Breast epithelium (tissue), 4 donors: ENCODE measurements around the gene TMEM255B. TPM values are rescaled to one million over a fixed set of nuclear protein-coding genes. Genes with fewer than 3 reads are reported as not detected.

Source experiments
- DNase-seq, 2 donors: peaks; one replicate each; pipeline ENCODE4 v3.0.0-alpha.2; 2019; ENCODE audit warnings: low spot score in 2 of 2
- H3K27ac ChIP-seq, 2 donors: fragments of 200-600 bp; sonication (generic) in 1 of 2; one replicate each; pipeline ENCODE4 v1.5.1; 2016 to 2019; ENCODE audit warnings: mild to moderate bottlenecking in 1 of 2
- H3K27me3 ChIP-seq, 2 donors: fragments of 200-600 bp; sonication (generic) in 1 of 2; one replicate each; pipeline versions ENCODE4 v1.5.1 to v1.6.0; 2017 to 2019; ENCODE audit warnings: control low read depth in 1 of 2, mild to moderate bottlenecking in 1 of 2
- H3K36me3 ChIP-seq: fragments of 200-600 bp; one replicate; pipeline ENCODE4 v1.5.1; 2019
- H3K4me1 ChIP-seq, 2 donors: fragments of 200-600 bp; sonication (generic); one replicate each; pipeline ENCODE4 v1.5.1; 2016 to 2019; ENCODE audit warnings: control low read depth in 1 of 2
- H3K4me3 ChIP-seq, 3 donors: fragments of 200-600 bp; sonication (generic); 1 replicate in 2 of 3; 2 replicates in 1 of 3; pipeline ENCODE4 v1.5.1; 2016 to 2019; ENCODE audit warnings: mild to moderate bottlenecking in 3 of 3, moderate library complexity in 2 of 3
- H3K9me3 ChIP-seq, 2 donors: fragments of 200-600 bp; sonication (generic) in 1 of 2; one replicate each; pipeline ENCODE4 v1.5.1; 2016 to 2019; ENCODE audit warnings: control low read depth in 1 of 2
- POLR2A ChIP-seq: fragments of 450-650 bp; IDR thresholded peaks from one replicate; pipeline ENCODE4 v1.6.1; 2016; ENCODE audit warnings: antibody characterized with exemption, mild to moderate bottlenecking, moderate library complexity
- POLR2AphosphoS5 ChIP-seq, 3 donors: sonication (generic); formaldehyde crosslinking; IDR thresholded peaks; one replicate each; pipeline ENCODE4 v1.6.1; 2017; ENCODE audit warnings: antibody characterized with exemption in 3 of 3
- intact Hi-C: fragments of 100-400 bp; cut with DNase I; formaldehyde crosslinking; loops from one replicate; pipeline ENCODE4 v1.15.1; 2023; ENCODE audit warnings: low total_unique reads
- total RNA-seq, 3 donors: library from RNA; depleted of rRNA; stranded (reverse); fragments of >200 nt; gene quantifications; one replicate each; pipeline ENCODE4 v1.1.0, GENCODE V29; 2016
- TF ChIP-seq, protein P1 (sequence below), 3 donors: fragments of 450-650 bp; IDR thresholded peaks; one replicate each; pipeline ENCODE4 v1.5.1; 2016 to 2017; ENCODE audit warnings: antibody characterized with exemption in 3 of 3, mild to moderate bottlenecking in 3 of 3, moderate library complexity in 3 of 3

TMEM255B gene
- total RNA-seq, 3 donors from 2014 or later, result 2.3 to 11.8 (median 5.2) TPM

- Histone ChIP-seq H3K9me3 (peaks cover 4 to 14% of the 10 kb centered on the region in 2 donors), H3K4me1 (no peaks in the 10 kb centered on the region), H3K4me3 (no peak overlapping the region), H3K36me3 (no peaks in the 10 kb centered on the region), H3K27me3 (no peaks in the 10 kb centered on the region), H3K27ac (no peak overlapping the region)
- intact Hi-C loops, result no loop called here
- TF ChIP-seq, protein P1, sequence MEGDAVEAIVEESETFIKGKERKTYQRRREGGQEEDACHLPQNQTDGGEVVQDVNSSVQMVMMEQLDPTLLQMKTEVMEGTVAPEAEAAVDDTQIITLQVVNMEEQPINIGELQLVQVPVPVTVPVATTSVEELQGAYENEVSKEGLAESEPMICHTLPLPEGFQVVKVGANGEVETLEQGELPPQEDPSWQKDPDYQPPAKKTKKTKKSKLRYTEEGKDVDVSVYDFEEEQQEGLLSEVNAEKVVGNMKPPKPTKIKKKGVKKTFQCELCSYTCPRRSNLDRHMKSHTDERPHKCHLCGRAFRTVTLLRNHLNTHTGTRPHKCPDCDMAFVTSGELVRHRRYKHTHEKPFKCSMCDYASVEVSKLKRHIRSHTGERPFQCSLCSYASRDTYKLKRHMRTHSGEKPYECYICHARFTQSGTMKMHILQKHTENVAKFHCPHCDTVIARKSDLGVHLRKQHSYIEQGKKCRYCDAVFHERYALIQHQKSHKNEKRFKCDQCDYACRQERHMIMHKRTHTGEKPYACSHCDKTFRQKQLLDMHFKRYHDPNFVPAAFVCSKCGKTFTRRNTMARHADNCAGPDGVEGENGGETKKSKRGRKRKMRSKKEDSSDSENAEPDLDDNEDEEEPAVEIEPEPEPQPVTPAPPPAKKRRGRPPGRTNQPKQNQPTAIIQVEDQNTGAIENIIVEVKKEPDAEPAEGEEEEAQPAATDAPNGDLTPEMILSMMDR (IDR thresholded peaks at IDR 0.05), result no peak
- no peak for TF ChIP-seq POLR2AphosphoS5 (IDR thresholded peaks at IDR 0.05)
- TF ChIP-seq POLR2A, result no peak
- DNase-seq, result no peak
Measured at GRCh38 chr13:113805431-113806103, 46.5 kb downstream of the TMEM255B start.

GRCh38 chr13:113806104-113806471 is 47.1 kb downstream of the TMEM255B start:
- Histone ChIP-seq H3K27me3 (no peaks in the 10 kb centered on the region), H3K4me1 (no peaks in the 10 kb centered on the region), H3K36me3 (no peaks in the 10 kb centered on the region), H3K27ac (no peak overlapping the region), H3K4me3 (no peak overlapping the region), H3K9me3 (peaks cover 4 to 14% of the 10 kb centered on the region in 2 donors)
- intact Hi-C loops, result no loop called here
- DNase-seq, result no peak
- TF ChIP-seq POLR2AphosphoS5 (IDR thresholded peaks at IDR 0.05), result no peak
- TF ChIP-seq POLR2A, result no peak
- TF ChIP-seq, protein P1 (IDR thresholded peaks at IDR 0.05), result no peak

GRCh38 chr13:113806526-113806925 is 47.5 kb downstream of the TMEM255B start:
- H3K9me3 ChIP-seq, result peaks cover 4 to 14% of the 10 kb centered on the region in 2 donors

GRCh38 chr13:113808058-113808834 is 49.2 kb downstream of the TMEM255B start:
- Histone ChIP-seq H3K27me3 (peaks cover 0 to 2% of the 10 kb centered on the region in 2 donors), H3K36me3 (no peaks in the 10 kb centered on the region), H3K4me1 (no peaks in the 10 kb centered on the region), H3K9me3 (peaks cover 4 to 14% of the 10 kb centered on the region in 2 donors), H3K4me3 (no peak overlapping the region), H3K27ac (no peak overlapping the region)
- DNase-seq, result no peak
- TF ChIP-seq, protein P1 (IDR thresholded peaks at IDR 0.05), result no peak
- TF ChIP-seq POLR2AphosphoS5 (IDR thresholded peaks at IDR 0.05), result no peak
- TF ChIP-seq POLR2A, result no peak
- intact Hi-C loops, result no loop called here

More at GRCh38 chr13:113806526-113806925, 47.5 kb downstream of the TMEM255B start:
- intact Hi-C loops, result no loop called here
- Histone ChIP-seq H3K4me3 (no peak overlapping the region), H3K36me3 (no peaks in the 10 kb centered on the region), H3K27ac (no peak overlapping the region), H3K4me1 (no peaks in the 10 kb centered on the region), H3K27me3 (no peaks in the 10 kb centered on the region)
- DNase-seq, result no peak
- TF ChIP-seq POLR2AphosphoS5 (IDR thresholded peaks at IDR 0.05) (no peak), POLR2A (no peak)
- TF ChIP-seq, protein P1 (IDR thresholded peaks at IDR 0.05), result no peak

- Histone ChIP-seq H3K27me3 (peaks cover 0 to 2% of the 10 kb centered on the region in 2 donors), H3K36me3 (no peaks in the 10 kb centered on the region), H3K27ac (no peak overlapping the region), H3K9me3 (peaks cover 4 to 14% of the 10 kb centered on the region in 2 donors), H3K4me3 (no peak overlapping the region), H3K4me1 (no peaks in the 10 kb centered on the region)
- TF ChIP-seq POLR2AphosphoS5 (IDR thresholded peaks at IDR 0.05) (no peak), POLR2A (no peak)
- TF ChIP-seq, protein P1 (IDR thresholded peaks at IDR 0.05), result no peak
- no peak for DNase-seq
- intact Hi-C loops, result loop anchor here (10.0 kb wide), 1 partner anchor 135 kb away; no protein-coding TSS in a partner anchor
Measured at GRCh38 chr13:113809934-113810333, 50.9 kb downstream of the TMEM255B start.
